SKM-1 (cell line): Measurements from ENCODE around the gene KYAT1.
"Not testable (repeated sequence)": the region's sequence is repeated elsewhere in the genome, so short reads cannot be mapped to it uniquely, and the experiment has no call there.

Experiments used
- DNase-seq: peaks from one replicate; lab custom pipeline; 2025; ENCODE audit not compliant: unreplicated experiment; lab: John Stamatoyannopoulos, UW

Gene KYAT1

DNA sequence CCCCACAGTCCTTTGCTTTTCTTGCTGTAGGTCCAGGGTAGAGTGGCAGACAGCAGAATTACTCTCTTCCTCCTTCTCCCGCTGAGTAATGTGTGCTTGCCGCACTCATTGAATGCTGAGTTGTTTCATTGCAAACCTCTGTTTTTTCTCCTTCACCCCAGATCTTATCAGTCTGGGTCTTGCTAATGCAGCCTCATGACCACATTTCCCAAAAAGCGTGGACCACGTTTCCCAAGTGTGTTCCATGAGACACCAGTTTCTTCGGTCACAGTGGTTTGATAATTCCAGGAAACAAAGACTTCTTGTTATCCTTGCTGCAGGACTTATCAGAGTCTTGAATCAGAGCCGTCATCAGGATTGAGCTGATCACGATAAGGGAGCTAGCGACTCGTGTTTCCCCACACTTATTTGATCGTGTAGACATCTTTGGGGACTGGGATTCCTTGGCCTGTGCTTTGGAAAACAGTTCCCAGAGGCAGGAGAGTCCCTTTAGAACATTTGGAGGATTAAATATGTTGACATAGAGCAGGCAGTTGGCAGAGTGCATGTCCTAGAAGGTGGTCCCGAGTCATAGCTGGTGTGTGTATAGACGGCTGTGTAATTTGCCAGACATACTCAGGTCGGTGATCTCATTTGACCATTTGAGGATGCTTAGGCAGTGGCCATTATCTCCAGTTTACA lies 4.6 kb upstream of the KYAT1 start:
- no peak for DNase-seq

DNA sequence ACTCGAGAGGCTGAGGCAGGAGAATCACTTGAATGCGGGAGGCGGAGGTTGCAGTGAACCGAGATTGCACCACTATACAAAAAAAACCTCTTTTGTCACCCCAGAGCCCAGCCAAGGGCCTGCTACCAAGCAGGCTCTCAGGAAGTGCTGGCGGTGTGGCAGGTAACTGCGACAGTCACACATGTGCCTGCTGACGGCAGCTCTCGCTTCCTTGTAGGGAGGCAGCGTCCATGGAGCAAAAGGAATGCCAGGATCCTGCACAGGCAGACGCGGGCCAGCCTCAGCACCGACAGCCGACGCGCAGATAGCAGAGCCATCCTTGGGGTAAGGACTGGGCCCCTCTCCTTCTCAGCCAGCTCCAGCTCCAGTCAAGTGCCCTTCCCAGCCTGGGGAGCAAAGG lies 4.0 kb upstream of the KYAT1 start:
- DNase-seq: no peak

DNA sequence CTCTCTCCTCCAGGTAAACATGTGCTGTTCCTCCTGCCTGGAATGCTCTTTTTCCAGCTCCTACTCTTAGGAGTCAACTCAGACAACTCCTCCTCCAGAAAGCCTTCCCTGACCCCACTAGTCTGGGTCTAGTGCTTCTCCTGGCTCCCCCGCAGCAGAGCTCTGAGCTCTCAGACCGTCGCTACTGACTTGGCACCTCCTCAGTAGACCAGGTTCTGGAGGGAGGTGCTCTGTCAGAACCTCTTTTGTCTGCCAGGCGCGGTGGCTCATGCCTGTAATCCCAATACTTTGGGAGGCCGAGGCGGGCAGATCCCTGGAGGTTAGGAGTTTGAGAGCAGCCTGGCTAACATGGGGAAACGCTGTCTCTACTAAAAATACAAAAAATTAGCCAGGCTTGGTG lies 3.6 kb upstream of the KYAT1 start:
- DNase-seq: no peak

DNA sequence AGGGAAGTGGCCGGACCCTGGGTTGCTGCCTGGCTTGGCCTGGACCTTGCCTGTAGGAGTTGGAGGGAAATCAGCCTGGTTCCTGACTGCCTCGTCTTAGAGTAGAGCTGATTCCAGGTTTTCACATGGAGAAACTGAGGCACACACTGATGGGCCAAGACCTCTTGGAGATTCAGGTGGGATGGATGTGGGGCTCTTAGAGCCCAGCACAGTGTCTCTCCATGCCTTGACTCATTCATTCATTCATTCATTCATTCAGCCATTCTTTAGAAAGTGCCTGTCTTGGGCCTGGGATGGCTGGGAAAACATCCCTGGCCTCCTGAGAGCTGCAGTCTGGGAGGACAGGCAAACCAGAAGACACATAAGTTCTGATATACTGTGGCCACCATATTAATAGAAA lies 2.4 kb upstream of the KYAT1 start:
- no peak for DNase-seq

DNA sequence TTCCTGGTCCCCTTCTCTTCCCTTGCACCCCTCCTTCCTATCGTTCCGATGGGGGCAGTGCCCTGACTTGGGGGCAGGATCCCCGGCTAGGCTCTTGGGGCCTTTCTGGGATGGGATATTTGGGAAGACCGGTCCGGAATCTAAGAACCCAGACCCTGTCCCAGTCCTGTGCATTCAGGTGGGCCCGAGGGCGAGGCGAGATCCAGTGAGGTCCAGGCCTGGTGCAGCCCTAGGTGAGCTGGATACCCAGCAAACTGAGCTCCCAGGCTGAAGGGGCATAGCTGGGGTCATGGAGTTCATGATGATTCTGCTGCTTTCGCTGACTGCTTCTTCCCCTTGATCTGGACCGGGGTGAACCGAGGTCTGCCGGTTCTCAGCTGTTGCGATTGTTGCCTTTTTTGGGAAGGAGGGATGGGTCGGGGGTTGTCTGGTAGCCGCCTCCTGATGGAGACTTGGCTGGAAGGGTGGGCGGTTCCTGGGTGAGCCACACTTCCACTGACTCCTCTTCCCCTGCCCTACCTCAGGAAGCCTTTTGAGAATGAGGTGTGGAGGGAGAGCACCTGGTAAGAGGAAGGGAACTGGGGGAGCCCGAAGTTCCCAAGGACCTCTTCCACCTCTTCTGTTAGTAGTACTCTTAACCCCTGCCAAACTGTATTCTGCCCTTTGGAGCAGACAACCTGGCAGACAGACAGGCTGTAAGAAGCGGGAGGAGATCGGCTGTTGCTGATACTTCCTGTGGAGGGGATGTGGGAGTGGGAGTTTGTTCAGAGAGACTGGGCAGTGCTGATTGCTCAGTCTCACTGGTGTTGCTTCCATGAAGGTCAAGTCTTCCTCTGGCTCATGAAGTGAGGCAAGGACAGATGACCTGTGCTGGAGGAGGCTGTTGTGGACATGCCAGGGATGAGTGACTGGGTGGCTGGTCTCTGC lies 1.2 kb upstream of the KYAT1 start:
- DNase-seq: no peak

DNA sequence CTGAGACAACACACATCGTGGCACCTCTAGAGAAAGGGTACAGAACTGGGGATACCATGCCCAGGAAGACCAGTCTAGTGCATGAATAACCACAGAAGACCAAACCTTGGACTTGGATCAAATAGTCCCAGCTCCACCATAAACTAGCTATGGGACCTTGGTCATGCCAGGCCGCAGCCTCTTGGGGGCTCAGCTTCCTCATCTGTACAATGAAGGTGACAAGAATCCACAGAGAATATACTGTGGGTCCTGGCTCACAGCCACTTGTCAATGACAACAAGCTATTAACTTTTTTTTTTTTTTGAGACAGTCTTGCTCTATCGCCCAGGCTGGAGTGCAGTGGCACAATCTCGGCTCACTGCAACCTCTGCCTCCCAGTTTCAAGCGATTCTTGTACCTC lies 3.9 kb downstream of the KYAT1 start:
- no peak for DNase-seq

DNA sequence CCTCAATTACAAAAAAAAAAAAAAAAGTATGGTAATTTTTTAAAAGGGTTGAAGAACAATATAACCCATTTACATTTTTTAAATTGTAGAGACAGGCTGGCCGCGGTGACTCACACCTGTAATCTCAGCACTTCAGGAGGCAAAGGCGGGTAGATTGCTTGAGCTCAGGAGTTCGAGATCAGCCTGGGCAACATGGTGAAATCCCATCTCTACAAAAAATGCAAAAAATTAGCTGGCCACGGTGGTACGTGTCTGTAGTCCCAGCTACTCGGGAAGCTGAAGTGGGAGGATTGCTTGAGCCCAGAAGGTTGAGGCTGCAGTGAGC lies 10.8 kb downstream of the KYAT1 start:
- not testable (repeated sequence) for DNase-seq

DNA sequence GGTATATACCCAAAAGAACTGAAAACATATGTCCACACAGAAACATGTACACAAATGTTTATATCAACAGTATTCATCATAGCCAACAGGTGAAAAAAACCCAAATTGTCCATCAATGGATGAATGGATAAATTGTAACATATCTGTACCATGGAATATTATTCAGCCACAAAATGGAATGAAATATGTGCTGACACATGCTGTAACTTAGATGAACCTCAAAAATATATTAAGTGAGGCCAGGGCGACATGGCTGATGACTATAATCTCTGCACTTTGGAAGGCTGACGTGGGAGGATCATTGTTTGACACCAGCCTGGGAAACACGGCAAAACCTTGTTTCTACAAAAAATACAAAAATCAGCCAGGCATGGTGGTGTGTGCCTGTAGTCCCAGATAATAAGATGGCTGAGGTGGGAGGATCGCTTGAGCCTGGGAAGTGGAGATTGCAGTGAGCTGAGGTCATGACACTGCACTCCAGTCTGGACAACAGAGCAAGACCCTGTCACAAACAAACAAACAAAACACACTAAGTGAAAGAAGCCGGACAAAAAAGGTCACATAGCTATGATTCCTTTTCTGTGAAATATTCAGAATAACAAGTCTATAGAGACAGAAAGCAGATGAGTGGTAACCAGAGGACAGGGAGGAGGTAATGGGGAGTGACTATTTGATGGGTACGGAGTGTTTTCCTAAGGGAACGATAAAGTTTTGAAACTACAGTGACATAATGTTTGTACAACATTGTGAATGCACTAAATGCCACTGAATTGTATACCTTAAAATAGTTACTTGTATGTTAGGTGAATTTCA lies 11.4 kb downstream of the KYAT1 start:
- no peak for DNase-seq

DNA sequence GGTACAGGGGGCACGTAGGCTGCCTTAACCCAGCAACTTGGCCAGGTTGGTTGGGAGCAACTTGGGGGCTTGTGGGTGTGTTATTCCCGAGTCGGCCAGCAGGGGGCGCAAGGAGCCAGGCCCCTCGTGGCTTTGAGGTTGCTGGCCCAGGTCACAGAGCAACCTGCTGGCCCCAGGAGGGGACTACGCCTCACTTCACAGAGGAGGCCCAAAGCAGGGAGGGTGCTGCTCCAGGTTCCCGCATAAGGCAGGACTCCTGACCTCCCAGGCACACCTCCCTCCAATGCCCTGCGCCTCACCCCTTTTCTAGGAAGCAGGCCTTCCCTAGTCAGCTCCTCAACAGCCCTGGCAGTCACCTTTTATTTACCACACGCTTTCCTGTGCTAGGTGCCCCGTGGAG lies 18.1 kb downstream of the KYAT1 start:
- DNase-seq: peak; percentile 49

DNA sequence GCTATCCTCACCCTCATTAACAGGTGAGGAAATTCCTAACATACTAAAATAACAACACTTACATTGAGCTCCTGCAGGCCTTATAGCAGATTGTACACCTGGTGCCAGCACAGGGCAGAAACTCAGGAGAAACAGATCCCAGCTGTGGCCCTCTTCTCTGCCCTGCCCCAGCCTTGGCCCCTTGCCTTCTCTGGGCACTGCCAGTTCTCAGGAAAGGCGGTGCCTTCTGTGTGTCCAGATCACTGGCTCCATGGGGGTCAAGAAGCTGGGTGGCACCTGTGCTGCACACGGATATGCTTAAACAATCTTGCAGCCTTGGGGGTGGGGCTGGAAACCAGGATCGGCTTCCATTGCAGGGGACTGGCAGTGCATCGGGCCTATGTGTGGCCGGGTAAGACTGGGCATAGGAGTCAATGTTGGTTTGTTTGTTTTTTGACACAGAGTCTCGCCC lies 19.3 kb downstream of the KYAT1 start:
- DNase-seq: no peak

DNA sequence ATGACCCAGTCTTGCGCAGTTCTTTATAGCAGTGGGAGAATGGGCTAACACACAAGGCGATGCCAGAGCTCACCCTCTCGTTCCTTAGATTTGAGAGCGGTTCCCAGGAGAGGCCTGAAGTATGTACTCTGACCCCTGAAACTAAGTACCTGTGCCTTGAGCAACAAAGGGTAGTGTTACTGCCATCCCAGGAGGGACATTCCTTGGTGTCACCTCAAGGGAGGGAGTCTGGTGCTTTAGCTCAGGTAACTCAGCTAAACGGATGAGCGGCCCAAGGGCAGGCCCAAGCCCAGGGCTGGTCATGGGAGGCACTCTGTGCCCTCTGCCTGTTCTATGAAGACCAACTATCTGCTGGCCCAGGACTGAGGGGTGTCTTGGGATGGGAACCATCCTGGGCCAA lies 20.2 kb downstream of the KYAT1 start:
- DNase-seq: no peak

DNA sequence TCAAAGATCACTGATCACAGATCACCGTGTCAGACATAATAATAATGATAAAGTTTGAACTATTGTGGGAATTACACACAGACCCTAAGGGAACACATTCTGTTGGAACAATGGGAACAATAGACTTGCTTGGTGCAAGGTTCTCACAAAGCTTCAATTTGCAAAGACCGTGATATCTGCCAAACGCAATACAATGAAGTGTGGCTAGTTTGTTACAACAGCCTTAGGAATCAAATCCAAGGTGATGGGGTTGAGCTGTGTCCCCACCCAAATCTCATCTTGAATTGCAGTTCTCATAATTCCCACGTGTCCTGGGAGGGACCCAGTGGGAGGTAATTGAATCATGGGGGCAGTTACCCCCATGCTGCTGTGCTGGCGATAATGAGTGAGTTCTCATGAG lies 20.8 kb downstream of the KYAT1 start:
- no peak for DNase-seq

DNA sequence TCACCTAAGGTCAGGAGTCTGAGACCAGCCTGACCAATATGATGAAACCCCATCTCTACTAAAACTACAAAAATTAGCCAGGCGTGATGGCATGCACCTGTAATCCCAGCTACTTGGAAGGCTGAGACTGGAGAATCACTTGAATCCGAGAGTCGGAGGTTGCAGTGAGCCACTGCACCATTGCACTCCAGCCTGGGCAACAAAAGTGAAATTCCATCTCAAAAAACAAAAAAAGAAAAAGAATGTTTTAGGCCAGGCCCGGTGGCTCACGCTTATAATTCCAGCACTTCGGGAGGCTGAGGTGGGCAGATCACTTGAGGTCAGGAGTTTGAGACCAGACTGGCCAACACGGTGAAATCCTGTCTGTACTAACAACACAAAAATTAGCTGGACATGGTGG lies 23.3 kb downstream of the KYAT1 start:
- not testable (repeated sequence) for DNase-seq

DNA sequence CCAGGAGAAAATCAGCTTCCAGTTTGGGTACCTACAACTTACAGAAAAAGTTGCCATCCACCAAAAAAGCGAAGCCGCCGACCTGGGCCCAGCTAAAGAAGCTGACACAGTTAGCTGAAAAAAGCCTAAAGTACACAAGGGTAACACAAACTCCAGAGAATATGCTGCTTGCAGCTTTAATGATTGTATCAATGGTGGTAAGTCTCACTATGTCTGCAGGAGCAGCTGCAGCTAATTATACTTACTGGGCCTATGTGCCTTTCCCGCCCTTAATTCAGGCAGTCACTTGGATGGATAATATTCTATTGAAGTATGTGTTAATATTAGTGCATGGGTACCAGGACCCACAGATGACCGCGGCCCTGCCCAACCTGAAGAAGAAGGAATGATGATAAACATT lies 27.3 kb downstream of the KYAT1 start:
- DNase-seq: not testable (repeated sequence)

DNA sequence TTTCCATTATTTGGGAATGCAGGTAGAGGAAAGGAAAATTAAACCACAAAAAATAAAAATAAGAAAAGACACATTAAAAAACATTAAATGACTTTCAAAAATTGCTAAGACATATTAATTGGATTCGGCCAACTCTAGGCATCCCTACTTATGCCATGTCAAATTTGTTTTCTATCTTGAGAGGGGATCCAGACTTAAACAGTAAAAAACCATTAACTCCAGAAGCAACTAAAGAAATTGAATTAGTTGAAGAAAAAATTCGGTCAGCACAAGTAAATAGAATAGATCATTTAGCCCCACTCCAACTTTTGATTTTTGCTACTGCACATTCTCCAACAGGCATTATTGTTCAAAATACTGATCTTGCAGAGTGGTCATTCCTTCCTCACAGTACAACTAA lies 29.1 kb downstream of the KYAT1 start:
- not testable (repeated sequence) for DNase-seq

DNA sequence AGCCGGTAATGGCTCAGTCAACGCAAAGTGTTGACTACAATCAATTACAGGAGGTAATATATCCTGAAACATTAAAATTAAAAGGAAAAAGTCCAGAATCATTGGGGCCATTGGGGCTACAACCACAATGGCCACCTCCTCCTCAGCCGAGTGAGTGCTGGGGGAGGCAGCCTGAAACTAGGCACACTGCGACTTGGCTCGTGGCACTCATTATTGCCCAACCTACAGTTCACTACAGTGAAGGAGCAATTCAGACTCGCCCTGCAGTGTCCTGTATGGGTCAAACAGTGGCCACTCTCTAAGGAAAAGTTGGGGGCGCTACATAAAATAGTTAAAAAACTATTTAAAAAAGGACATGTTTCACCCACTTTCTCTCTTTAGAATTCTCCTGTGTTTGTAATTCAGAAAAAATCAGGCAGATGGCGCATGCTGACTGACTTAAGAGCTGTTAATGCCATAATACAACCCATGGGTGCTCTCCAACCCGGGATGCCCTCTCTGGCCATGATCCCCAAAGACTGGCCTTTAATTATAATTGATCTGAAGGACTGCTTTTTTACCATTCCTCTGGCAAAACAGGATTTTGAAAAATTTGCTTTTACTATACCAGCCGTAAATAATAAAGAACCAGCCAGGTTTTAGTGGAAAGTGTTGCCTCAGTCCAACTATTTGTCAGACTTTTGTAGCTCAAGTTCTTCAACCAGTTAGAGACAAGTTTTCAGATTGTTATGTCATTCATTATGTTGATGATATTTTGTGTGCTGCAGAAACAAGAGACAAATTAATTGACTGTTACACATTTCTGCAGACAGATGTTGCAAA lies 29.8 kb downstream of the KYAT1 start:
- peak; percentile 9 for DNase-seq

DNA sequence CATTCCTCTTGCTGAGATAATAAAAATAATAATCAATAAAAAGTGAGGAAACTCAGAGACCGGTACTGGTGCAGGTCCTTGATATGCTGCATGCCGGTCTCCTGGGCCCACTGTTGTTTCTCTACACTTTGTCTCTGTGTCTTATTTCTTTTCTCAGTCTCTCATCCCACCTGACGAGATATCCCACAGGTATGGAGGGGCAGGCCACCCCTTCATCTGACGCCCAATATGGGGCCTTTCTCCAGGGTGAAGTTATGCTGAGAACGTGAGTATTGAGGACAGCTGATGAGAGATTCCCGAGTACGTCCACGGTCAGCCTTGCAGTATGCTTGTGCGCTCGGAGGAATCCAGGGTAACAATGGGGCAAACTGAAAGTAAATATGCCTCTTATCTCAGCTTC lies 30.7 kb downstream of the KYAT1 start:
- not testable (repeated sequence) for DNase-seq

DNA sequence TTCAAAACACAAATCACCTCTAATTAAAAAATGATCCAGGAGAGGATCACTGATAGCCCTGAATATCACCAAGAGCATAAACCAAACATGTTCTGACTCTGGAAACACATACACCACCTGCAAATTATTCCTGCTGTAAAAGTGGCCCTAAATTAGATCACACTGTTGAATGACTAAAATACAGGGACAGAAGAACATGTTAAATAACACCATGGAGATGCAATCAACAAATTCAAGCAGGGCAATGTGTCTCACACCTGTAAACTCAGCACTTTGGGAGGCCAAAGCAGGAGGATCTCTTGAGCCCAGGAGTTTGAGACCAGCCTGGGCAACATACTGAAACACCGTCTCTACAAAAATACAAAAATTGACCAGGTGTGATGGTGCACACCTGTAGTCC lies 33.9 kb downstream of the KYAT1 start:
- DNase-seq: no peak

DNA sequence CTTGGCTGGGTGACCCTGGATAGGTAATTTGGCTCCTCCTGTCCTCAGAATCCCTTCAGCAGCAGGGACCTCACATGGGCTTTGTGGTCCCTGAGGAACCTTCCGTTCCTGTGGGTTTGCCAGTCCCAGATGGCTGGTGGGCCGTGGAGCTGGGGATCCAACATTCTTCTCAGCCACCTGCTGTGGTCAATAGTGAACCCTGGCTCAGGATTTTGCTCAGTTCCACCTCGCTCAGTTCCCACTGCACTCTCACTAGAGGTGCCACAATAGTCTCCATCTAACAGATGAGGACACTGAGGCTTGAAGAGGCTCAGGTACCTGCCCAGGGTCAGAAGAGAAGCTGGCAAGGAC lies 35.1 kb downstream of the KYAT1 start:
- DNase-seq: no peak

DNA sequence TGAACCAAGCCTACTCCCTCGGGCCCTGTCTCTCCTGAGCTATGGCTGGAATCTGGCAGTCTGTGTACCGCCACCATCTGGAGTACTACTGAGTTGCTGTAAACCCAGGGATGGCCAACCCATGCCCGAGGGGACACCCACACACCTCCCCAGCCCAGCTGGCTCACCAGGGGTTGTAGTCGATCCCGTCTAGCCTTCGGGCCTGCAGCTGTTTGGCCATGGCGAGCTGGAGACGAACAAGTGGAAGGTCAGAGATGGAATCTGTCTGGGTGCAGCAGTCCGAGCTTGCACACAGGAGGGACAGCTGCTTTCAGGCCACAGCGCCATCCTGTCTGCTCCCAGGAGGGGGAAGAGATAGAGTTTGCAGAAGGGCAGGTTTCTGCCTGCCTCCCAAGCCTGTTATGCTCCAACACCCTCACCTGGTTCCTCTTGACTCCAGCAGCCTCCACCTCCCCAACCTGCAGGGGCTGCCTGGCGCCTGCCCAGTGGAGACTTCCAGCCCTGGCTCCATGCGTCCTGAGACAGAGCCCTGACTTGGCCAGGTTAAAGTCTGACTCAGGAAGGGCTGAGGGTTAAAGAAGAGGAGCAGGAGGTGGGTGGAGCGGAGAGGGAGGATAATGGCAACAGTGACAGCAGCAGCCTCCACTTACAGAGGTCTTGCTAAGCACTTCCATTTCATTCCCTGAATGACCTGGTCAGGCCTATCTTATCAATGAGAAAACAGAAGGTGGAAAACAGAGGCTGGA lies 36.4 kb downstream of the KYAT1 start:
- DNase-seq: no peak
